Stimulated activated CD4-positive, alpha-beta T cell treated with anti-CD3 and anti-CD28 coated beads, Interleukin-1b, Interleukin-23, amount 100 ng/mL, for 1 hour (primary cell): ENCODE results near the gene CASP7.
"Not testable (repeated sequence)": the region's sequence is repeated elsewhere in the genome, so short reads cannot be mapped to it uniquely, and the experiment has no call there.

Source experiments
- DNase-seq, 2 donors: peaks; one replicate each; pipeline ENCODE4 v3.0.0-alpha.2; 2020; ENCODE audit warnings: low read depth in 2 of 2

The CASP7 gene

GRCh38 chr10:113753020-113753692 is 73.4 kb downstream of the CASP7 start:
- DNase-seq, result no peak

- no peak for DNase-seq
These were observed 74.4 kb downstream of the CASP7 start for GRCh38 chr10:113754125-113754524.

GRCh38 chr10:113754768-113755167 is 75.1 kb downstream of the CASP7 start:
- DNase-seq, result no peak

GRCh38 chr10:113756940-113757543 is 77.3 kb downstream of the CASP7 start:
- DNase-seq, result no peak

- no peak for DNase-seq
These were observed 82.4 kb downstream of the CASP7 start for GRCh38 chr10:113762083-113762482.

GRCh38 chr10:113764582-113764981 is 84.9 kb downstream of the CASP7 start:
- DNase-seq, result no peak

- no peak for DNase-seq
These were observed 86.2 kb downstream of the CASP7 start for GRCh38 chr10:113765910-113766309.

- no peak for DNase-seq
These were observed 87.5 kb downstream of the CASP7 start for GRCh38 chr10:113767222-113767621.

- no peak for DNase-seq
These were observed 90.6 kb downstream of the CASP7 start for GRCh38 chr10:113770346-113770745.

- DNase-seq, result not testable (repeated sequence)
These were observed 91.4 kb downstream of the CASP7 start for GRCh38 chr10:113771131-113771530.

GRCh38 chr10:113775686-113776294 is 96.1 kb downstream of the CASP7 start:
- no peak for DNase-seq

- no peak for DNase-seq
These were observed 96.8 kb downstream of the CASP7 start for GRCh38 chr10:113776553-113776952.
